Endodermal cell (in vitro differentiated cells): ENCODE data around the gene HNRNPAB. TPM values are rescaled to one million over a fixed set of nuclear protein-coding genes. Genes with fewer than 3 reads are reported as not detected.
"Not testable (repeated sequence)": the region's sequence is repeated elsewhere in the genome, so short reads cannot be mapped to it uniquely, and the experiment has no call there.

ENCODE experiments used
- DNase-seq: peaks from one replicate; pipeline ENCODE4 v3.0.0-alpha.2; 2017
- H3K27ac ChIP-seq: 2 replicates; pipeline ENCODE4 v1.5.1; 2013; ENCODE audit warnings: mild to moderate bottlenecking, low read depth, low read length, moderate library complexity
- H3K27me3 ChIP-seq: 2 replicates; pipeline ENCODE4 v1.6.1; 2013; ENCODE audit warnings: mild to moderate bottlenecking, low read length, moderate library complexity; ENCODE audit not compliant: insufficient read depth, control insufficient read depth, poor library complexity, severe bottlenecking
- H3K36me3 ChIP-seq: 2 replicates; pipeline ENCODE4 v1.7.0; 2013; ENCODE audit warnings: mild to moderate bottlenecking, low read length, moderate library complexity; ENCODE audit not compliant: control insufficient read depth, insufficient read depth
- H3K4me1 ChIP-seq: one replicate; pipeline ENCODE4 v1.7.0; 2013; ENCODE audit warnings: low read length; ENCODE audit not compliant: control insufficient read depth, insufficient read depth
- H3K4me3 ChIP-seq: 2 replicates; pipeline ENCODE4 v1.5.1; 2013; ENCODE audit warnings: mild to moderate bottlenecking, low read length, moderate library complexity
- H3K9ac ChIP-seq: 2 replicates; pipeline ENCODE4 v1.6.1; 2013; ENCODE audit warnings: mild to moderate bottlenecking, low read length, moderate library complexity; ENCODE audit not compliant: poor library complexity, severe bottlenecking; ENCODE audit errors: extremely low read depth
- H3K9me3 ChIP-seq: 2 replicates; pipeline ENCODE4 v1.6.1; 2013; ENCODE audit warnings: mild to moderate bottlenecking, low read length, moderate library complexity; ENCODE audit not compliant: control insufficient read depth
- H3K27ac Mint-ChIP-seq: 2 replicates; pipeline ENCODE4 v1.8.0; 2020; ENCODE audit warnings: mixed read lengths
- H3K27me3 Mint-ChIP-seq: 2 replicates; pipeline ENCODE4 v1.8.0; 2021; ENCODE audit warnings: mild to moderate bottlenecking, mixed read lengths; ENCODE audit not compliant: insufficient read depth
- H3K36me3 Mint-ChIP-seq: 2 replicates; pipeline ENCODE4 v1.8.0; 2020; ENCODE audit warnings: low read depth, mixed read lengths
- H3K4me1 Mint-ChIP-seq: 2 replicates; pipeline ENCODE4 v1.8.0; 2020; ENCODE audit warnings: mixed read lengths
- H3K4me3 Mint-ChIP-seq: 2 replicates; pipeline ENCODE4 v1.8.0; 2020; ENCODE audit warnings: mild to moderate bottlenecking, moderate library complexity, mixed read lengths
- H3K9me3 Mint-ChIP-seq: 2 replicates; pipeline ENCODE4 v1.8.0; 2020; ENCODE audit warnings: mild to moderate bottlenecking, mixed read lengths
- CTCF ChIP-seq: fragments of 200-600 bp; sonication (generic); conservative IDR thresholded peaks from 2 replicates; pipeline ENCODE4 v1.5.0; 2021; ENCODE audit warnings: antibody characterized with exemption, mild to moderate bottlenecking
- WGBS, 2 experiments: methylation state at CpG; one replicate each; pipeline versions ENCODE4 v1.1.5 to v1.1.7; 2013; ENCODE audit warnings: missing lambda C conversion rate in 2 of 2, mixed read lengths in 1 of 2; ENCODE audit not compliant: insufficient coverage in 1 of 2, insufficient read length in 1 of 2; 5-methylcytosine and 5-hydroxymethylcytosine counted together
- total RNA-seq, 2 donors: library from RNA; stranded (reverse); fragmentation: NEBNext Ultra II Directional in 1 of 2; extraction: Animal tissue kit (Norgen Biotek cat#: 25700) in 1 of 2; gene quantifications; 2 replicates in 1 of 2; 3 replicates in 1 of 2; pipeline ENCODE4 v1.2.1, GENCODE V29; 2021

HNRNPAB gene
- total RNA-seq, 2 donors from 2014 or later = 343 to 353 TPM

- H3K27me3 ChIP-seq = no peaks in the 10 kb centered on the region
- H3K4me3 Mint-ChIP-seq = no peak overlapping the region
These were observed 7.3 kb upstream of the HNRNPAB start for GRCh38 chr5:178196986-178197385.

GRCh38 chr5:178198151-178198550, 6.2 kb upstream of the HNRNPAB start:
- not testable (repeated sequence) for H3K27ac ChIP-seq, H3K9me3 Mint-ChIP-seq, H3K27me3 ChIP-seq, H3K9ac ChIP-seq, H3K4me1 Mint-ChIP-seq, H3K27ac Mint-ChIP-seq, H3K36me3 ChIP-seq, H3K9me3 ChIP-seq, H3K4me3 Mint-ChIP-seq, H3K4me3 ChIP-seq, H3K36me3 Mint-ChIP-seq, H3K4me1 ChIP-seq
- peaks cover 16% of the 10 kb centered on the region for H3K27me3 Mint-ChIP-seq
- peak; percentile 66 for DNase-seq
- WGBS, 2 experiments = 79 to 81% methylated on average over 7 to 11 of the region's 11 CpGs

More at GRCh38 chr5:178196986-178197385, 7.3 kb upstream of the HNRNPAB start:
- H3K4me1 Mint-ChIP-seq = peaks cover 4% of the 10 kb centered on the region
- Histone ChIP-seq H3K36me3 (no peaks in the 10 kb centered on the region), H3K9ac (no peak overlapping the region), H3K27ac (no peak overlapping the region), H3K4me1 (no peaks in the 10 kb centered on the region), H3K9me3 (peaks cover 14% of the 10 kb centered on the region), H3K4me3 (no peak overlapping the region)
- H3K27me3 Mint-ChIP-seq = peaks cover 16% of the 10 kb centered on the region
- WGBS, 2 experiments = 80 to 85% methylated on average over 7 to 8 of the region's 8 CpGs
- TF ChIP-seq CTCF = peak; percentile 70
- H3K36me3 Mint-ChIP-seq = peaks cover 2% of the 10 kb centered on the region
- H3K27ac Mint-ChIP-seq = no peak overlapping the region
- H3K9me3 Mint-ChIP-seq = peaks cover 18% of the 10 kb centered on the region
- DNase-seq = peak; percentile 78

- Mint-ChIP-seq H3K36me3 (no peaks in the 10 kb centered on the region), H3K4me1 (peaks cover 4% of the 10 kb centered on the region), H3K27ac (no peak overlapping the region), H3K9me3 (peaks cover 4% of the 10 kb centered on the region), H3K4me3 (no peak overlapping the region), H3K27me3 (peaks cover 14% of the 10 kb centered on the region)
- WGBS, 2 experiments = 95 to 96% methylated on average over 3 to 11 of the region's 11 CpGs
- H3K36me3 ChIP-seq = no peaks in the 10 kb centered on the region
- no peaks in the 10 kb centered on the region for H3K9me3 ChIP-seq
- H3K4me1 ChIP-seq = no peaks in the 10 kb centered on the region
- no peak for TF ChIP-seq CTCF
- no peaks in the 10 kb centered on the region for H3K27me3 ChIP-seq
- no peak overlapping the region for H3K9ac ChIP-seq
- no peak overlapping the region for H3K4me3 ChIP-seq
- no peak for DNase-seq
- H3K27ac ChIP-seq = no peak overlapping the region
These were observed 5.6 kb upstream of the HNRNPAB start for GRCh38 chr5:178198706-178199105.
